Measurements from ENCODE around the gene IRF2.

Gene IRF2

GRCh38 chr4:184404047-184404446 is 70.3 kb downstream of the IRF2 start:
- DNase-seq: no peak

- no peak for DNase-seq
Observed at GRCh38 chr4:184403384-184403781, 71.0 kb downstream of the IRF2 start.

- DNase-seq: no peak
Observed at GRCh38 chr4:184402740-184403383, 71.5 kb downstream of the IRF2 start.

GRCh38 chr4:184402239-184402638 is 72.1 kb downstream of the IRF2 start:
- DNase-seq: no peak

GRCh38 chr4:184401397-184402171 is 72.8 kb downstream of the IRF2 start:
- DNase-seq: peak; percentile 46

- no peak for DNase-seq
Observed at GRCh38 chr4:184400891-184401290, 73.5 kb downstream of the IRF2 start.

GRCh38 chr4:184400375-184400870 is 73.9 kb downstream of the IRF2 start:
- DNase-seq: no peak

GRCh38 chr4:184399512-184399908 is 74.8 kb downstream of the IRF2 start:
- no peak for DNase-seq

GRCh38 chr4:184398741-184399511 is 75.4 kb downstream of the IRF2 start:
- no peak for DNase-seq

- DNase-seq: no peak
Observed at GRCh38 chr4:184397516-184398163, 76.7 kb downstream of the IRF2 start.

- no peak for DNase-seq
Observed at GRCh38 chr4:184396570-184397515, 77.5 kb downstream of the IRF2 start.

GRCh38 chr4:184395971-184396391 is 78.4 kb downstream of the IRF2 start:
- DNase-seq: no peak

GRCh38 chr4:184395451-184395917 is 78.9 kb downstream of the IRF2 start:
- no peak for DNase-seq

- DNase-seq: no peak
Observed at GRCh38 chr4:184392748-184393559, 81.4 kb downstream of the IRF2 start.

- DNase-seq: no peak
Observed at GRCh38 chr4:184392316-184392715, 82.0 kb downstream of the IRF2 start.

- no peak for DNase-seq
Observed at GRCh38 chr4:184389978-184390900, 84.1 kb downstream of the IRF2 start.

GRCh38 chr4:184388106-184388505 is 86.2 kb downstream of the IRF2 start:
- no peak for DNase-seq

GRCh38 chr4:184387351-184387750 is 87.0 kb downstream of the IRF2 start:
- DNase-seq: no peak

- no peak for DNase-seq
Observed at GRCh38 chr4:184386271-184386781, 88.0 kb downstream of the IRF2 start.
